Prostate gland (tissue), 2 donors: ENCODE data around the gene NGRN.

ENCODE experiments used
- CTCF ChIP-seq, 4 experiments: fragments of 200-600 bp in 2 of 4; fragments of 450-650 bp in 2 of 4; sonication (generic) in 2 of 4; IDR thresholded peaks; 1 replicate in 3 of 4; 2 replicates in 1 of 4; pipeline ENCODE4 v1.5.1; 2016 to 2019; ENCODE audit warnings: antibody characterized with exemption in 4 of 4, mild to moderate bottlenecking in 2 of 4, moderate library complexity in 2 of 4
- POLR2AphosphoS5 ChIP-seq: sonication (generic); formaldehyde crosslinking; IDR thresholded peaks from one replicate; pipeline ENCODE4 v1.6.1; 2017; ENCODE audit warnings: antibody characterized with exemption

GRCh38 chr15:90233387-90234095 lies 31.9 kb upstream of the NGRN start, which contains the start of gene CIB1:
- peak in 2 of 4 experiments; percentile 2 to 61 for TF ChIP-seq CTCF (IDR thresholded peaks at IDR 0.05)
- TF ChIP-seq POLR2AphosphoS5, result peak; percentile 93
